HT1080 (cell line): ENCODE measurements around the gene TMCC3. TPM values are rescaled to one million over a fixed set of nuclear protein-coding genes. Genes with fewer than 3 reads are reported as not detected.
"Not testable (repeated sequence)": the region's sequence is repeated elsewhere in the genome, so short reads cannot be mapped to it uniquely, and the experiment has no call there.

Experiments used
- DNase-seq: peaks from one replicate; pipeline ENCODE4 v3.0.0-alpha.2; 2015; ENCODE audit warnings: low read depth
- total RNA-seq: library from RNA; depleted of rRNA; stranded (reverse); fragments of >200 nt; shearing (Covaris generic); gene quantifications from 2 replicates; pipeline ENCODE4 v1.2.3, GENCODE V29; 2014

TMCC3 gene
- total RNA-seq, 1 experiment from 2014 or later = 5.2 TPM

GRCh38 chr12:94636462-94637085, 13.8 kb downstream of the TMCC3 start:
- no peak for DNase-seq

GRCh38 chr12:94634717-94635116, 15.6 kb downstream of the TMCC3 start:
- no peak for DNase-seq

- no peak for DNase-seq
Measured at GRCh38 chr12:94633401-94633800, 17.0 kb downstream of the TMCC3 start.

- DNase-seq = no peak
Measured at GRCh38 chr12:94631058-94631457, 19.3 kb downstream of the TMCC3 start.

- DNase-seq = no peak
Measured at GRCh38 chr12:94628819-94629472, 21.4 kb downstream of the TMCC3 start.

GRCh38 chr12:94628369-94628768, 22.0 kb downstream of the TMCC3 start:
- no peak for DNase-seq

- no peak for DNase-seq
Measured at GRCh38 chr12:94625531-94625930, 24.8 kb downstream of the TMCC3 start.

- DNase-seq = no peak
Measured at GRCh38 chr12:94623161-94623920, 27.0 kb downstream of the TMCC3 start.

- peak; percentile 32 for DNase-seq
Measured at GRCh38 chr12:94622475-94622874, 27.9 kb downstream of the TMCC3 start.

GRCh38 chr12:94621662-94622359, 28.5 kb downstream of the TMCC3 start:
- DNase-seq = peak; percentile 82

- DNase-seq = no peak
Measured at GRCh38 chr12:94620621-94621020, 29.7 kb downstream of the TMCC3 start.

GRCh38 chr12:94618995-94619695, 31.2 kb downstream of the TMCC3 start:
- DNase-seq = peak; percentile 98

- DNase-seq = no peak
Measured at GRCh38 chr12:94617101-94617500, 33.3 kb downstream of the TMCC3 start.

GRCh38 chr12:94616203-94616729, 34.1 kb downstream of the TMCC3 start:
- peak; percentile 82 for DNase-seq

GRCh38 chr12:94615260-94616181, 34.8 kb downstream of the TMCC3 start:
- DNase-seq = peak; percentile 91

- no peak for DNase-seq
Measured at GRCh38 chr12:94614288-94614721, 36.1 kb downstream of the TMCC3 start.

GRCh38 chr12:94609917-94610443, 40.4 kb downstream of the TMCC3 start:
- DNase-seq = no peak

- not testable (repeated sequence) for DNase-seq
Measured at GRCh38 chr12:94606810-94607209, 43.5 kb downstream of the TMCC3 start.

GRCh38 chr12:94604366-94604698, 46.0 kb downstream of the TMCC3 start:
- no peak for DNase-seq
